ENCODE results near the gene NEDD4L.

DNA sequence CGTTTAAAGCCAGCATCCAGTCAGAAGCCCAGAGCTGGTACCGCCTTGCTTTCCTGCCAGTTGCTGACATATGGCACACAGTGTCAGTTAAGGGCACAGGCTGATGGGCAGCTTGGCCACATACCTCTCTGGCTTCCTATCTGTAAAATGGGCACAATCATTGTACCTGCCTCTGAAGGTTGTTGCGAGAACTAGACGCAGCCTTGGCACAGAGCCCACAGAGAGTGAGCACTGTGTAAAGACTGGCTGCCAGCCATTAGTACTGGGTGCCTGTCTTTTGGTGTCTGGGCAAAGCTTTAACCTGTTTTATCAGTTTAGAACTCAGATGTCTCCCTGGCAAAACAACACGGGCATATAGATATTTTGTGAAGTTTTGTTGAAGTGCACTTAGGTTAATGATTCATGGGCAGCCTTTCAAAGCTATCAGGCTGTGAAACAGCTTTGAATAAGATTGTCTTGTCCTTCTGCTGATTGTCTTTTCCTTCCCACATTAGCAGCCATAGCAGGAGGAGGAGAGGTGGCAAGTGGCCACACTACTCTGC lies 269.5 kb downstream of the NEDD4L start:
- TF ChIP-seq PPARA (CRISPR knock-in tag; IDR thresholded peaks at IDR 0.05; ENCODE audit: borderline replicate concordance) (no peak), CSDC2 (CRISPR knock-in tag; IDR thresholded peaks at IDR 0.05) (no peak), ARNTL (CRISPR knock-in tag; IDR thresholded peaks at IDR 0.05; ENCODE audit: borderline replicate concordance, low read depth) (no peak), SNAI2 (CRISPR knock-in tag; IDR thresholded peaks at IDR 0.05) (no peak), ZFP3 (CRISPR knock-in tag; IDR thresholded peaks at IDR 0.05) (no peak), BACH2 (CRISPR knock-in tag; IDR thresholded peaks at IDR 0.05; ENCODE audit: borderline replicate concordance) (no peak), ZFP30 (CRISPR knock-in tag; IDR thresholded peaks at IDR 0.05) (no peak), RARB (CRISPR knock-in tag; IDR thresholded peaks at IDR 0.05) (no peak), ZNF70 (CRISPR knock-in tag; IDR thresholded peaks at IDR 0.05) (no peak), GLIS3 (CRISPR knock-in tag; IDR thresholded peaks at IDR 0.05) (no peak), ZNF565 (CRISPR knock-in tag; conservative IDR thresholded peaks at IDR 0.05; ENCODE audit: low read depth) (no peak)
- TF ChIP-seq, protein P1, sequence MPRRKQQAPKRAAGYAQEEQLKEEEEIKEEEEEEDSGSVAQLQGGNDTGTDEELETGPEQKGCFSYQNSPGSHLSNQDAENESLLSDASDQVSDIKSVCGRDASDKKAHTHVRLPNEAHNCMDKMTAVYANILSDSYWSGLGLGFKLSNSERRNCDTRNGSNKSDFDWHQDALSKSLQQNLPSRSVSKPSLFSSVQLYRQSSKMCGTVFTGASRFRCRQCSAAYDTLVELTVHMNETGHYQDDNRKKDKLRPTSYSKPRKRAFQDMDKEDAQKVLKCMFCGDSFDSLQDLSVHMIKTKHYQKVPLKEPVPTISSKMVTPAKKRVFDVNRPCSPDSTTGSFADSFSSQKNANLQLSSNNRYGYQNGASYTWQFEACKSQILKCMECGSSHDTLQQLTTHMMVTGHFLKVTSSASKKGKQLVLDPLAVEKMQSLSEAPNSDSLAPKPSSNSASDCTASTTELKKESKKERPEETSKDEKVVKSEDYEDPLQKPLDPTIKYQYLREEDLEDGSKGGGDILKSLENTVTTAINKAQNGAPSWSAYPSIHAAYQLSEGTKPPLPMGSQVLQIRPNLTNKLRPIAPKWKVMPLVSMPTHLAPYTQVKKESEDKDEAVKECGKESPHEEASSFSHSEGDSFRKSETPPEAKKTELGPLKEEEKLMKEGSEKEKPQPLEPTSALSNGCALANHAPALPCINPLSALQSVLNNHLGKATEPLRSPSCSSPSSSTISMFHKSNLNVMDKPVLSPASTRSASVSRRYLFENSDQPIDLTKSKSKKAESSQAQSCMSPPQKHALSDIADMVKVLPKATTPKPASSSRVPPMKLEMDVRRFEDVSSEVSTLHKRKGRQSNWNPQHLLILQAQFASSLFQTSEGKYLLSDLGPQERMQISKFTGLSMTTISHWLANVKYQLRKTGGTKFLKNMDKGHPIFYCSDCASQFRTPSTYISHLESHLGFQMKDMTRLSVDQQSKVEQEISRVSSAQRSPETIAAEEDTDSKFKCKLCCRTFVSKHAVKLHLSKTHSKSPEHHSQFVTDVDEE (CRISPR knock-in tag; IDR thresholded peaks at IDR 0.05) = no peak
- TF ChIP-seq, protein P2, sequence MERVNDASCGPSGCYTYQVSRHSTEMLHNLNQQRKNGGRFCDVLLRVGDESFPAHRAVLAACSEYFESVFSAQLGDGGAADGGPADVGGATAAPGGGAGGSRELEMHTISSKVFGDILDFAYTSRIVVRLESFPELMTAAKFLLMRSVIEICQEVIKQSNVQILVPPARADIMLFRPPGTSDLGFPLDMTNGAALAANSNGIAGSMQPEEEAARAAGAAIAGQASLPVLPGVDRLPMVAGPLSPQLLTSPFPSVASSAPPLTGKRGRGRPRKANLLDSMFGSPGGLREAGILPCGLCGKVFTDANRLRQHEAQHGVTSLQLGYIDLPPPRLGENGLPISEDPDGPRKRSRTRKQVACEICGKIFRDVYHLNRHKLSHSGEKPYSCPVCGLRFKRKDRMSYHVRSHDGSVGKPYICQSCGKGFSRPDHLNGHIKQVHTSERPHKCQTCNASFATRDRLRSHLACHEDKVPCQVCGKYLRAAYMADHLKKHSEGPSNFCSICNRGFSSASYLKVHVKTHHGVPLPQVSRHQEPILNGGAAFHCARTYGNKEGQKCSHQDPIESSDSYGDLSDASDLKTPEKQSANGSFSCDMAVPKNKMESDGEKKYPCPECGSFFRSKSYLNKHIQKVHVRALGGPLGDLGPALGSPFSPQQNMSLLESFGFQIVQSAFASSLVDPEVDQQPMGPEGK (CRISPR knock-in tag; IDR thresholded peaks at IDR 0.05; ENCODE audit: borderline replicate concordance) = no peak
- TF ChIP-seq, protein P3, sequence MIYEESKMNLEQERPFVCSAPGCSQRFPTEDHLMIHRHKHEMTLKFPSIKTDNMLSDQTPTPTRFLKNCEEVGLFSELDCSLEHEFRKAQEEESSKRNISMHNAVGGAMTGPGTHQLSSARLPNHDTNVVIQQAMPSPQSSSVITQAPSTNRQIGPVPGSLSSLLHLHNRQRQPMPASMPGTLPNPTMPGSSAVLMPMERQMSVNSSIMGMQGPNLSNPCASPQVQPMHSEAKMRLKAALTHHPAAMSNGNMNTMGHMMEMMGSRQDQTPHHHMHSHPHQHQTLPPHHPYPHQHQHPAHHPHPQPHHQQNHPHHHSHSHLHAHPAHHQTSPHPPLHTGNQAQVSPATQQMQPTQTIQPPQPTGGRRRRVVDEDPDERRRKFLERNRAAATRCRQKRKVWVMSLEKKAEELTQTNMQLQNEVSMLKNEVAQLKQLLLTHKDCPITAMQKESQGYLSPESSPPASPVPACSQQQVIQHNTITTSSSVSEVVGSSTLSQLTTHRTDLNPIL (CRISPR knock-in tag; IDR thresholded peaks at IDR 0.05; ENCODE audit: low read depth) = no peak
